ENCODE results near the gene EVC. TPM values are rescaled to one million over a fixed set of nuclear protein-coding genes. Genes with fewer than 3 reads are reported as not detected.
"Not testable (repeated sequence)": the region's sequence is repeated elsewhere in the genome, so short reads cannot be mapped to it uniquely, and the experiment has no call there.

EVC gene
- total RNA-seq, 1 donor from 2014 or later = 6.7 TPM

GRCh38 chr4:5845035-5845905, 134.3 kb downstream of the EVC start:
- intact Hi-C loops (cut with DNase I) = no loop called here
- ATAC-seq (no peak), DNase-seq (ENCODE audit: missing footprints) (no peak)

GRCh38 chr4:5851637-5852301, 140.8 kb downstream of the EVC start:
- DNase-seq (ENCODE audit: missing footprints) (no peak), ATAC-seq (no peak)
- intact Hi-C loops (cut with DNase I) = no loop called here

GRCh38 chr4:5852523-5853202, 141.7 kb downstream of the EVC start:
- intact Hi-C loops (cut with DNase I) = no loop called here
- no peak for DNase-seq (ENCODE audit: missing footprints)
- no peak for ATAC-seq

- intact Hi-C loops (cut with DNase I) = no loop called here
- ATAC-seq (no peak), DNase-seq (ENCODE audit: missing footprints) (no peak)
Measured at GRCh38 chr4:5854929-5855328, 143.9 kb downstream of the EVC start.

GRCh38 chr4:5856362-5856761, 145.4 kb downstream of the EVC start:
- ATAC-seq; DNase-seq (ENCODE audit: missing footprints); intact Hi-C loops (cut with DNase I): not testable (repeated sequence)

- no peak for ATAC-seq
Measured at GRCh38 chr4:5857199-5857598, 146.2 kb downstream of the EVC start.

GRCh38 chr4:5858020-5858769, 147.2 kb downstream of the EVC start:
- intact Hi-C loops (cut with DNase I) = no loop called here
- no peak for DNase-seq (ENCODE audit: missing footprints)
- ATAC-seq = no peak

More at GRCh38 chr4:5857199-5857598, 146.2 kb downstream of the EVC start:
- DNase-seq (ENCODE audit: missing footprints) = no peak
- intact Hi-C loops (cut with DNase I) = no loop called here

- intact Hi-C loops (cut with DNase I) = no loop called here
- DNase-seq (ENCODE audit: missing footprints) = no peak
Measured at GRCh38 chr4:5863461-5864113, 152.6 kb downstream of the EVC start.

More at GRCh38 chr4:5863461-5864113, 152.6 kb downstream of the EVC start:
- no peak for ATAC-seq

Other genes starting within 250 kb of the EVC start
- 1.2 TPM for gene EVC2, start 2.6 kb upstream of the EVC start, total RNA-seq
- 1.5 TPM for gene CRMP1, start 181.9 kb downstream of the EVC start, total RNA-seq

Measured in Right ventricle myocardium inferior (tissue), 1 donor.